Raji (cell line): ENCODE data around the gene RERE.

ENCODE experiments used
- POLR2A ChIP-seq: IDR thresholded peaks from 2 replicates; pipeline ENCODE4 v1.6.1; 2011; ENCODE audit warnings: low read depth, low read length, control low read depth; ENCODE audit not compliant: insufficient read depth

RERE gene

DNA sequence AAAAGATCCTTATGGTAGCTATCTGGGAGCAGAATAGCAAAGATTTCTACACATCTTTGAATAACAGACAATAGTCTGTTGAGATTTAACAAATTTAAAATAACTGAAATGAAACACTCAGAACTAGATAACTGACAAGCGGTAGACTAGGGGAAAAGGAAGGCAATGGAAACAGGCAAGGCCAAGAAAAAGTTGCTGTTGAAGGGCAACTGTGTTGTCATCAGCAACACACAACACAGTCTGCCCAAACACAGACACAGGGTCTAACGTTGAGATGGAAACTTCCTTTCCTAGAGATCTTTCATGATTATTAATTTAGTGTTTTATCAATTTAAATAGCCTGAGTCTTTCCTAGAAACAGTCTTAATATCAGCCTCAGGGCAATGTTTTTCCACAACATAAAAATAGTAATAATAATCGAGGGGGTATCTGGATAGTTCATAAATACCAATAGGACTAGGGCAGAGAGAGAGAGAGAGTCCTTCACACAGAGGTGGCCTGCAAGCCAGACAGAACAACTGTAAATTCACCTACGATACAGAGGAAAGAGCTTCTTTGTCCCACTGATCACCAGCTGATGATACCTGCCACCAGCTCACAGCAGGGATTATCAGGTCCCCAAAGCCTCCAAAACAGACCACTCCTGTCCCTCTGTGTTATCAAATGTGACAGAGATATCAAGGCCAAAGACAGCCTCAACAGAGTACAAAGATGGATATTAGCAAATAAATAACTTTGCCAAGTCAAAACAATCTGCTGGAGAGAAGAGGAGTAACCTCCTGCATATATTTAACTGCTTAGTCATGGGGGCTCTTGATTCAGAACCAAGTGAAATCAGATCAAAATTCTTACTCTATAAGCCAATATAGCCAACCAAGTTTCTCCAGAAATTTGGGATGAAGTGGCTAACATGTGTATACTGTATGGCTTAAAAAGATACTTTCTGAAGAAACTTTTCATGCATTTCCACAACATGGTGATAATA lies 254.3 kb downstream of the RERE start:
- TF ChIP-seq POLR2A: no peak

DNA sequence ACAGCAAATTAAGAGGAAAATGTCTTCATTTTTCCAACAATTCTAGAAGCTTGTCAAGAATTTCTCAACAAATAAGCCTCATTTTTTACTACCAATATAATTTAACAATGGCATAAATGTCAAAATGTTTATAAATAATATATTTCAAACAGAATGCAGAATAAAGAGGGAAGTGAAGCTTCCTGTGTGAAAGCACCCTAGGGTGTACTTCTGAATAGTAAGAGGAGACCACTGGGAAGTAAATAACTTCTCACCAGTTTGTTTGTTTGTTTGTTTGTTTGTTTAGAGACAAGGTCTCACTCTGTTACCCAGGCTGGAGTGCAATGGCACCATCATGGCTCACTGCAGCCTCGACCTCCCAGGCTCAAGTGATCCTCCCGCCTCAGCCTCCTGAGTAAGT lies 255.2 kb downstream of the RERE start:
- TF ChIP-seq POLR2A: no peak

DNA sequence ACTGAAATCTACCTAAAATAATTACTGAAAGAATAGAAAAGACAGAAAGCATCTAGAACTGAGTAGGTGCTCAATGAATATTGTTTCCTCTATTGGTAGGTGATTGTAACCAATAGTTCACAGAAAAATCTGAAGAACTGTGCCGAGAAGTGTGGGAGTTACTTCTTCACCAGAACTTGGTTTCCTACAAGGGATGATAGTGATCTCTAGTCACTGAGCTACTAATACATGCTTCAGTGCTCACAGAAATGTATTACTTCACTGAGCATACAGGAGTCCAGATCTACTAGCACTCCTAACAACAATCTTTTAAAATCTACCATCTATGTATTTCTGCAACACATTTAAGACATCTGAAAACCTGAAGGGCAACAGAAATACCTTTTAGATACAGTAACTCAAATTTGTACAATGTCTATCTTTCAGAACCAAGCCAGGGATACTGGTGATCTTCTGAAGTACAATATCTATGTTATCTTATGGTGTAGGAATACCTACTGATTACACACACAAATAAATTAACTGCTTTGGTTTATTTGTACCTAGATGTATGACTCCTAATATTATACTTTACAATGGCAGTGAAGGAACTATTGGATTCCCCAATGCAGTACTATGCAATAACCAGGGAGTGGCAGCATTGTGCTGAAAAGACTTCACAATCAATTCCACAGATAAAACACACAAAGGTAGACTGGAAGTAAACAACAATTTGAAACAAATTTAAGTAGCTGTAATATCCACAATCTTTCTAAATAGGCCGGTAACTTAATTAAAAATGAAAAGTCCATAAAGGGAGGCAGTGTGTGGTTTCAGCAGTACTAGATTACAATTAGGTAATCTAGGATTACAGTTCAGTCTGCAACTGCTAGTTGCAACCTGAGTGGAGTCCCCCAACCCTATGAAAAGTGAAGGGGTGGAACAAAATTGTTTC lies 256.6 kb downstream of the RERE start:
- TF ChIP-seq POLR2A: no peak

DNA sequence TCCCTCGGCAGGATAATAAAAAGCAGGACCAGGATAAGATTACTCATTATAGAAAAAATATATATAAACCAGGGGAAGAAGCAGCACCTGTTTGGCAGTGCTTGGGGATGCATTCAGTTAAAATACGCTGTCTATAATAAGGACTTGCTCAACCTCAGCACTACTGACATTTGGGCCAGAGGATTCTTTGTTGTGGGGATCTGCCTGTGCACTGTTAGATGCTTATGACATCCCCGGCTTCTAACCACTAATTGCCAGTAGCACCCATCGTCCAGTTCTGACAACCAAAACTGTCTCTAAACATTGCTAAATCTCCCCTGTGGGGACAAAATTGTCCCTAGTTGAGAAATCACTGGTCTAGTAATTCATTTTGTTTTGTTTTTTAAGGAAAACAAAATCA lies 257.4 kb downstream of the RERE start:
- no peak for TF ChIP-seq POLR2A

DNA sequence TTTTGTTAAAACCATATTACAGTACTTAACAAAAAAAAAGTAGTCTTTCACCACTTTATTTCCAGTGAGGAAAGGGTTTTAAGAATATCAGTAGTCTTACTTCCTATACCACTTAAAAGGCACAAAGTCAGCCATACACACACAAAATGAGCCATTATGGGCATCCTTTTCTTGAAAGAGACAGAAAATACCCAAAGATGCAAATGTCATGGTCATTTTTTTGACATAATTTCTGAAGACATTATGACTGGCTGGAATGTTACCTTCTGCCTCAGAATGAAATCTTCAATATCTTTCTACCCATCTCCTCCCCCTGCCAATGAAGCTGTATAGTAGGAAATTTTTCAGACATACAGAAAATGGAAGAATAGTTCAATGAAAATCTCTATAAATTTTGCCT lies 261.9 kb downstream of the RERE start:
- no peak for TF ChIP-seq POLR2A

DNA sequence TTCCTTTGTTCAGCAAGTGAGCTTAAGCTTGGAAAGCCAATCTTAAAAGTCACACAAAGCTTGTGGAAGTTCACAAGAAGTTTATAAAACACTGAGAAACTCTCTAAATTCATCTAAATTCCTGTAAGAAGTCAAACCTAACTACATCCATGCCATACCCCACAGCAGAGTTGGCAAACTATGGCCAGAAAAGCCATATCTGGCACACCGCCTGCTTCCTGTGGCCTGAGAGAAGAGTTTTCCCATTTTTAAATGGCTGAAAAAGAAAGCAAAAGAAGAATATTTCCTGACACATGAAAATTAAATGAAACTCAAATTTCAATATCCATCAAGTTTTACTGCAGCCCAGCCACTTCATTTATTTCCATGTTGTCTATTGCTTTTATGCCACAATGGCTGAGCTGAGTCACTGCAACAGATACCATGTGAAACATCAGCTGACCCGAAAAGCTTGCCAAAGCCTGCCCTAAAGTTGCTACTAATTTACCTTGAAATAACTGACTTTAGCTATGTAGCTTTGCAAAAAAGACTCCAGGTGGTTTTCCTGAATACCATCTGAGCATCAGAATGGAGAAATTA lies 262.4 kb downstream of the RERE start:
- TF ChIP-seq POLR2A: no peak

DNA sequence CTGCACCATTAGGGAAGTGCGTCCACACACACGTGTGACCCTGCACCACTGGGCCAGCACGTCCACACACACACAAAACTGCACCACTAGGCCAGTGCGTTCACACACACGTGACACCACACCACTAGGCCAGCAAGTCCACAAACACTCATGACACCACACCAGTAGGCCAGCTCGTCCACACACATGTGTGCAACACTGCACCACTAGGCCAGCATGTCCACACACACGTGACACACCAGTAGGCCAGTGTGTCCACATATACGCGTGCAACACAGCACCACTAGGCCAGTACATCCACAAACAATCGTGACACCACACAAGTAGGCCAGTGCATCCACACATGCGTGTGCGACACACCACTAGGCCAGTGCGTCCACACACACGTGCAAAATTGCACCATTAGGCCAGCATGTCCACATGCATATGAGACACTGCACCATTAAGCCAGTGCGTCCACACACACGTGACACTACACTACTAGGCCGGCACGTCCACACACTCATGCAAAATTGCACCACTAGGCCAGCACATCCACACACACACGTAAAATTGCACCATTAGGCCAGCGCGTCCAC lies 264.5 kb downstream of the RERE start:
- TF ChIP-seq POLR2A: no peak

DNA sequence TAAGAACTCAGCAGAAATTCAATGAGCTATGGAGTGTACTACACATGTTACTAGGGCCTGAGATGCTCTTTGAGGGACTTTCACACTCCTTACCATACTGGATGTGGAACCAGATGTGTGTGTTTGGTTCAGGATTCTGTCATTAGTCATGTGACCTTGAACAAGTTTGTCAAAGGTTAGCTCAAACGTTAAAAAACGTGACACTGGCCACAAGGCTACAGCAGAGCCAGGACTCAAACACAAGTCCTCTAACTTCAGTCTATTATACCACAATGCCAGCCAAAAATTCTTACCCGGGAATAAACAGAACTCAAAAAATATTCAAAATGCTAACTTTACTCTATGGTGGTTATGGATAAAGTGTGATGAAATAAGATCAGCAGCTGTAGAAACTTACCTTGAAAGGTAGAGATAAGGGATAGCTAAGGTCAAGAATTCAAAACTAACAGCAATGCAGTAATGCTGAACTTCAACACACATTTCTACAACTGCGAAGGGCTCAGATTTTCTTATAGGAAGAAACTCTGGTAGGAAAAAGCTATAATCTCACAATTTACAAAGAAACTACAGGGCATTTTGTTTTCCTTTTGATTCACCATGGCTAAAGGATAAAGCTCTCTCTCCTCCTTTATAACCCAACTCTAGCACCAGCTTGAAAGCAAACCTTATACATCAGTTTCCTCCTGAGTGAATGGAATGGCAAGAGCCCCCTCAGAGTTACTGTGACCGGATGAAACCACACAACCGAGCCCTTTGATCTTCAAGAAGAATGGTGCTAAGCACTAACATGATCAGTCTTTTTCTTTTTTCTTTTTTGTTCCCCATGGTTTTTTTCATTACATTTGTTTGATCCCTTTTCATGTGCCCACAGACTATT lies 265.6 kb downstream of the RERE start:
- TF ChIP-seq POLR2A: no peak

DNA sequence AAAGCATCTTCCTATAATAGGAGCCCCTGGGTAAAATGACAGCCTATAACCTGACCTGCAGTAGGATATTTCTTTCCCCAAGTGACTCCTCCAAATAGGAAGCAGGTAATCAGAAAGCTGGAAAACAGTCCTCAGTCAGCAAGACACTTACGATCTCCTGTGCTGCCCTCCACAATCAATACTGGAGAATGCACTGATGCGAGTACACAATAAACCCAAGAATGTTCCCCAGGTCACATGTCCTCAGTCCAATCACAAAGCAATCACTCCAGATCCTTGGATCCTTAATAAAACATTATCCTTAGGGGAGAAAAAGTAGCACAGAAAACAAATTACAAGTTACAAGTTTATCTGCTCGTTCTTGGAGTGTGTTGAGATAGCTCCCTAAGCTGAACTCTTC lies 266.4 kb downstream of the RERE start:
- TF ChIP-seq POLR2A: no peak

DNA sequence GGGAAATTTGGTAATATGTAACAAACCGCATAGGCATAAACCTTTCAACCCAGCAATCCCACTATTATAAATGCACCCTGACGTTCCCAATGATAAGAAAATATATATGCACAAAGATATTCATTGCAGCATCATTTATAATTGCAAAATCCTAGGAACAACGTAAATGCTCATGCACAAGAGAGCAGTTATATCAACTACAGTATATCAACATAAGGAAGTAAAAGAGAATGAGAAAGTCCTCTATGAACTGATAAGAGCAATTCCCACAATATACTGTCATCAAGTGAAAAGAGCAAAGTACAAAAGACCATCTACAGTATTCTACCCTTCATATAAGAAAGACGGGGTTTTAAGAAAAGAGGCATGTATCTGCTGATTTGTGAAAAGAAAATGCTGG lies 269.6 kb downstream of the RERE start:
- TF ChIP-seq POLR2A: no peak

DNA sequence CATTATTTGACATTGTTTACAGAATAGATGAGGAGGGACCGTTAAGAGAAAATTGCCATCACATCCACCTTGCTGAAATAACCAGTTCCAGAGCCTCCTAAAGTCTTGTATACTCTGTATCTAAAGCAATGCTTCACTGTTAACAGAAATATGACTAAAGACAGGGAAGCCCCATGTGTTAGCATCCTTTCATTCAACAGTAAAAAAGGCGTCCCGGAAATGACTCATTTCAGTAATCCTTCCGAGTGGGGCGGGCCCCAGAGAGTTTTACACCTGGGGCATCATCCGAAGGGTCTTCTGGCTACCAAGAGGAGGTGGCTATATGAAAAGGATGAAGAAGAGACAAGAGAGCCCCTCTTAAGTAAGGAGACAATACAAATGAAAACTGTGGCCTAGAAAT lies 272.4 kb downstream of the RERE start:
- no peak for TF ChIP-seq POLR2A

DNA sequence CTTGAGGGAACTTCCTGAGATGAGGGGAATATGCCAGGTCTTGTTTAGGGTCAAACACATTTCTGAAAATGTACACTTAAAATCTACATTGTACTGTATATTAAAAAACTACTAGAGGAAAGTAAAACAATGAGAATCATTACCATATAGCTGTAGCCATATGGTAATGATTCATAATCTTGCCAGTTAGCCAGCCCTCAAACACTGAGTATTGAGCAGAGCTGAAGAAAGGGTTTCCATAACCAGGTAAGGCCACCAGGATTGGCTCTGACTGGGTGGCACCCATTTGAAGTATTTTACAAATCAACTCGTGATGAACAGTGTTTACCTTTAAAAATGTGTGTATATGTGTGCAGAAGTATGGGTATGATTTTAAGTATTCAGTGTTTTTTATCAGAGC lies 272.8 kb downstream of the RERE start:
- TF ChIP-seq POLR2A: no peak

DNA sequence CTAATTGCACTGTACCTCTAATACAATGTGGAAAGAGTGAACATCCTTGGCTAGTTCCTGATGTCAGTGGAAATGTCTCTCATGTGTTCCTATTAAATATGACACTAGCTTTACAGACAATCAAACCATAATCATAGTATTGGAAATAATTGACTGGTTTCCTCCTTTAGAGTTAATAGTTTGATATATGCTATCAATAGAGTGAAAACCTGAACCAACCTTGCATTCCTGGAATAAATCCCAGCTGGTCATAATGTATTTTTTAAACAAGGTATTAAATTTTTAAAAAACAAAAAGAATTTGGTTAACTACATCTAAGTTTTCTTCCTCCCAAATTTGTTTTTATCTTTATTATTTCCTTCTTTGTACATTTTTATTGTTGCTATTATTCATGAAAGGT lies 273.5 kb downstream of the RERE start:
- no peak for TF ChIP-seq POLR2A

DNA sequence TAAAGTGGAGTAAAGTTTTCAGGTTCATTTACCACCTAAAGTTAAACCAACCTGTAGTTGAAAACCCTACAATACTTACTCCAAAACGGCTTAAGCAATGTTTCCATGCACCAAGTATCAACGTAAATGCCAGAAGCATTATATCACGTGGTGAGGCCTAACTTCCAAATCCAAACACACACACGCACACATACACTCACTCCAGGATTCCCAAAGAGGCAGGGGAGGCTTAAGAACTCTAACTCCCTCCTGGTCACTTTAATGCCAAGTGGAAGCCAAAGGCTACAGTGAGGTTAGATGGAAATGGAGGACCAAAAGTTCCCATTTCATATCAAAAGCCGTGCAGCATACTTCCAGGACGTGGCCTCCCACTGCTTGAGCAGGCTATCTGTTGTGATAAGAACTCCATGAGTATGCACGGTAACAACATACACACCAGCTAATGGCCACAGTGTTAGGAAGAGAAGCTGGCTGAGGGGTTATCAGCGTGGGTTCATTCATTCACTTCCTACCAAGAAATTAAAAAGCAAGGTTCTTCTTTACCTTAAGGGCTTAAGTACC lies 275.4 kb downstream of the RERE start:
- TF ChIP-seq POLR2A: no peak
